OCI-LY7 (cell line): ENCODE results near the gene MXRA8.

ENCODE experiments used
- EZH2phosphoT487 ChIP-seq: fragments of 200-600 bp; sonication (generic); IDR thresholded peaks from 2 replicates; pipeline ENCODE4 v1.6.1; 2018; ENCODE audit warnings: low read depth, borderline replicate concordance, mild to moderate bottlenecking, mixed run types, antibody characterized with exemption, low read length, moderate library complexity, mixed read lengths
- TF ChIP-seq, protein P1 (sequence below): fragments of 200-600 bp; sonication (generic); conservative IDR thresholded peaks from 2 replicates; pipeline ENCODE4 v1.5.1; 2014; ENCODE audit warnings: mild to moderate bottlenecking, antibody characterized with exemption, low read length, moderate library complexity, mixed read lengths

DNA sequence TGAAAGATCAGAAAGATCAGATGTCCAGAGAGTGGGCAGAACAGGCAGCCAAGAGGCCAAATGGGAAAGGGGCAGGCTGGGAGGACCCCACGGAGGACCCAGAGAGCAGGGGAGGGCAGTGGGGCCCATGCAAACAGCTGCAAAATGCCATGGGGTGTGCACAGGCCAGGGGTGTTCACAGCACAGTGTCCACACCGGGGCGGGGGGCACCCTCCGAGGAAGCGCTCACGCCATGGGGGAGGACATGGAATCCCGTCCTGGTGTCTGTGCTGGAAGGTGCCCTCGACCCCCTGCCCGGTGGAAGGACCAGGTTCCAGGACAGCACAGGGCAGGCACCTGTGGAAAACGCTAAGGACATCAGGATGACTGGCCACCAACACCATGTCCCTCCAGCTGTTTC, 35.4 kb downstream of the MXRA8 start:
- TF ChIP-seq, protein P1, sequence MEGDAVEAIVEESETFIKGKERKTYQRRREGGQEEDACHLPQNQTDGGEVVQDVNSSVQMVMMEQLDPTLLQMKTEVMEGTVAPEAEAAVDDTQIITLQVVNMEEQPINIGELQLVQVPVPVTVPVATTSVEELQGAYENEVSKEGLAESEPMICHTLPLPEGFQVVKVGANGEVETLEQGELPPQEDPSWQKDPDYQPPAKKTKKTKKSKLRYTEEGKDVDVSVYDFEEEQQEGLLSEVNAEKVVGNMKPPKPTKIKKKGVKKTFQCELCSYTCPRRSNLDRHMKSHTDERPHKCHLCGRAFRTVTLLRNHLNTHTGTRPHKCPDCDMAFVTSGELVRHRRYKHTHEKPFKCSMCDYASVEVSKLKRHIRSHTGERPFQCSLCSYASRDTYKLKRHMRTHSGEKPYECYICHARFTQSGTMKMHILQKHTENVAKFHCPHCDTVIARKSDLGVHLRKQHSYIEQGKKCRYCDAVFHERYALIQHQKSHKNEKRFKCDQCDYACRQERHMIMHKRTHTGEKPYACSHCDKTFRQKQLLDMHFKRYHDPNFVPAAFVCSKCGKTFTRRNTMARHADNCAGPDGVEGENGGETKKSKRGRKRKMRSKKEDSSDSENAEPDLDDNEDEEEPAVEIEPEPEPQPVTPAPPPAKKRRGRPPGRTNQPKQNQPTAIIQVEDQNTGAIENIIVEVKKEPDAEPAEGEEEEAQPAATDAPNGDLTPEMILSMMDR, result no peak
- TF ChIP-seq EZH2phosphoT487, result no peak
